Heart left ventricle (tissue), 13 donors: ENCODE results near the gene TSPAN31.

ENCODE experiments used
- POLR2A ChIP-seq, 2 donors: fragments of 450-650 bp; IDR thresholded peaks; one replicate each; pipeline ENCODE4 v1.6.1; 2017; ENCODE audit warnings: antibody characterized with exemption in 2 of 2, mild to moderate bottlenecking in 2 of 2, moderate library complexity in 2 of 2
- TF ChIP-seq, protein P1 (sequence below), 12 donors: fragments of 200-600 bp; sonication (generic) in 4 of 12; IDR thresholded peaks; one replicate each; pipeline versions ENCODE4 v1.5.0 to v1.8.0; 2018 to 2022; ENCODE audit warnings: antibody characterized with exemption in 12 of 12, mild to moderate bottlenecking in 5 of 12
- donor health status: ischemic (EF 13 %, LVEDD 7.1; RV severe dilation, severe dysfunction).
- donor health status: DM: no; HTN: yes; CAD: no.
- donor health status: DM: no; HTN: no; CAD: no.
- donor health status: ischemic (EF 25% LVEDD 6.9; RV normal size, moderate dysfunction).
- donor health status: ischemic (EF 25% LVEDD 5.7; RV mildly dilated, moderate dysfunction).
- donor health status: ischemic (EF 35%, LVEDD 5.7; RV mildly dilated, moderate dysfunction).
- donor health status: nonischemic (EF 11% LVEDD 7.7; RV severe dilation, severe dysfunction).
- donor health status: DM: yes; HTN: yes; CAD: no.
- donor health status: PGD.
- donor health status: ischemic (EF 29% LVEDD 5.4; RV normal size, mild dysfunction).
- donor health status: nonischemic (EF 23%, LVEDD 6.1; RV moderate dilation, normal function).

DNA sequence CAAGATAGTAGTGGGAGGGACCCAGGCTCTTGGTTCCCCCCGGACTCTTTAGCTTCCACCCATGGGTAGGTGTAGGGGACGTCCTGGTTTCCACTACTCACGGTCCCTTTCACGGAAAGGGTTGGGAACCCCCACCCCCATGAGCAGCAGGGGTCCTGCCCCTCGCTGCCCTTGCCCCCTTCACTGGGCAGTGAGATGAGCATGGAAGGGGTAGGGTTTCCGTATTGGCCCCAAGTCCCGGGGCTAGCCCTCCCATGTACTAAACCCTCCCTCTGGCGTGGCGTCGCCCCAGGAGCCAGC, 19.0 kb upstream of the TSPAN31 start:
- TF ChIP-seq, protein P1, sequence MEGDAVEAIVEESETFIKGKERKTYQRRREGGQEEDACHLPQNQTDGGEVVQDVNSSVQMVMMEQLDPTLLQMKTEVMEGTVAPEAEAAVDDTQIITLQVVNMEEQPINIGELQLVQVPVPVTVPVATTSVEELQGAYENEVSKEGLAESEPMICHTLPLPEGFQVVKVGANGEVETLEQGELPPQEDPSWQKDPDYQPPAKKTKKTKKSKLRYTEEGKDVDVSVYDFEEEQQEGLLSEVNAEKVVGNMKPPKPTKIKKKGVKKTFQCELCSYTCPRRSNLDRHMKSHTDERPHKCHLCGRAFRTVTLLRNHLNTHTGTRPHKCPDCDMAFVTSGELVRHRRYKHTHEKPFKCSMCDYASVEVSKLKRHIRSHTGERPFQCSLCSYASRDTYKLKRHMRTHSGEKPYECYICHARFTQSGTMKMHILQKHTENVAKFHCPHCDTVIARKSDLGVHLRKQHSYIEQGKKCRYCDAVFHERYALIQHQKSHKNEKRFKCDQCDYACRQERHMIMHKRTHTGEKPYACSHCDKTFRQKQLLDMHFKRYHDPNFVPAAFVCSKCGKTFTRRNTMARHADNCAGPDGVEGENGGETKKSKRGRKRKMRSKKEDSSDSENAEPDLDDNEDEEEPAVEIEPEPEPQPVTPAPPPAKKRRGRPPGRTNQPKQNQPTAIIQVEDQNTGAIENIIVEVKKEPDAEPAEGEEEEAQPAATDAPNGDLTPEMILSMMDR (IDR thresholded peaks at IDR 0.05): no peak
- no peak for TF ChIP-seq POLR2A (IDR thresholded peaks at IDR 0.05)
